Lower leg skin (tissue), 4 donors: ENCODE data around the gene SLC38A10. TPM values are rescaled to one million over a fixed set of nuclear protein-coding genes. Genes with fewer than 3 reads are reported as not detected.

Source experiments
- DNase-seq, 2 donors: peaks; one replicate each; pipeline ENCODE4 v3.0.0-alpha.2; 2019; ENCODE audit warnings: low spot score in 2 of 2
- H3K4me3 ChIP-seq: fragments of 200-600 bp; sonication (generic); 2 replicates; pipeline ENCODE4 v1.5.1; 2017; ENCODE audit warnings: mild to moderate bottlenecking, low read depth; ENCODE audit not compliant: poor library complexity, severe bottlenecking
- POLR2A ChIP-seq, 2 donors: fragments of 450-650 bp; IDR thresholded peaks; one replicate each; pipeline ENCODE4 v1.6.1; 2016 to 2017; ENCODE audit warnings: antibody characterized with exemption in 2 of 2, mild to moderate bottlenecking in 1 of 2, moderate library complexity in 1 of 2
- WGBS, 2 donors: methylation state at CpG; one replicate each; pipeline ENCODE4 v1.1.5; 2018; 5-methylcytosine and 5-hydroxymethylcytosine counted together
- intact Hi-C: fragments of 100-400 bp; cut with DNase I; formaldehyde crosslinking; loops from one replicate; pipeline ENCODE4 v1.15.0; 2023; ENCODE audit warnings: low total_unique reads
- total RNA-seq, 4 donors: library from RNA; depleted of rRNA; stranded (reverse); fragments of >200 nt; gene quantifications; one replicate each; pipeline ENCODE4 v1.1.0, GENCODE V29; 2016
- TF ChIP-seq, protein P1 (sequence below), 3 donors: fragments of 450-650 bp; IDR thresholded peaks; one replicate each; pipeline ENCODE4 v1.5.1; 2016; ENCODE audit warnings: antibody characterized with exemption in 3 of 3, mild to moderate bottlenecking in 3 of 3, moderate library complexity in 2 of 3

The SLC38A10 gene
- total RNA-seq, 4 donors from 2014 or later = 47.5 to 100 (median 73.3) TPM

DNA sequence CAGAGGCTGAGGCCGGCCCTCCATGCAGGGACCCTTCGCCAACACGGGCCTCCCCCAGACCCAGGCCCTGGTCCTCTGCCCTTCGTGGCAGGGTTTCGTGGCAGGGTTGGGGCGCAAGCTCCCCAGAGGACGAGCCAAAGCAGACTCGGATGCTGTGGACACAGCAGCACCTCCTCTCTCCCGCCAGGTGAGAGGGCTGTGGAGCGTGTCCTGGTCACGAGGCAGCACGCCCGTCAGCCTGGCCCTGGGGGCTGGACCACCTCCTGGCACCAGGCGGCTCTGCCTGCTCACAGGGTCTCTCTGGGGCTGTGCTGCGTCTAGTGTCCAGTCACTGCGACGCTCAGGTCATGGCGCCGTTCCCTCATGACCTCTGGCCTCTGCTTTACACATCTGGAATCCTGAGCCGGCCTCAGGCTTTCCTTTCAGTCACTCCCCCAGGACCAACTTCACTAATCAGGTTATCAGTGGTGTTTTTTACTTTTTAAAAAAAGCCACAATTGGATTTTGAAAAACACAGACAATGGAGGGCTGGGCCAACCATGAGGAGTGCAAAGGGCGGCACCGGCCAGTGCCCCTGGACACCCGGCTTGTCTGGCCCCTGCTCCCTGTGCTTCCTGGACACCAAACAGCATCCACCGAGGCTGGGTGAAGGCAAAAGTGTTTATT lies 50.6 kb downstream of the SLC38A10 start:
- 76 to 77% methylated on average over 17 to 24 of the region's 24 CpGs for WGBS, 2 donors
- no peak for DNase-seq
- no peak overlapping the region for H3K4me3 ChIP-seq
- no peak for TF ChIP-seq POLR2A (IDR thresholded peaks at IDR 0.05)
- TF ChIP-seq, protein P1, sequence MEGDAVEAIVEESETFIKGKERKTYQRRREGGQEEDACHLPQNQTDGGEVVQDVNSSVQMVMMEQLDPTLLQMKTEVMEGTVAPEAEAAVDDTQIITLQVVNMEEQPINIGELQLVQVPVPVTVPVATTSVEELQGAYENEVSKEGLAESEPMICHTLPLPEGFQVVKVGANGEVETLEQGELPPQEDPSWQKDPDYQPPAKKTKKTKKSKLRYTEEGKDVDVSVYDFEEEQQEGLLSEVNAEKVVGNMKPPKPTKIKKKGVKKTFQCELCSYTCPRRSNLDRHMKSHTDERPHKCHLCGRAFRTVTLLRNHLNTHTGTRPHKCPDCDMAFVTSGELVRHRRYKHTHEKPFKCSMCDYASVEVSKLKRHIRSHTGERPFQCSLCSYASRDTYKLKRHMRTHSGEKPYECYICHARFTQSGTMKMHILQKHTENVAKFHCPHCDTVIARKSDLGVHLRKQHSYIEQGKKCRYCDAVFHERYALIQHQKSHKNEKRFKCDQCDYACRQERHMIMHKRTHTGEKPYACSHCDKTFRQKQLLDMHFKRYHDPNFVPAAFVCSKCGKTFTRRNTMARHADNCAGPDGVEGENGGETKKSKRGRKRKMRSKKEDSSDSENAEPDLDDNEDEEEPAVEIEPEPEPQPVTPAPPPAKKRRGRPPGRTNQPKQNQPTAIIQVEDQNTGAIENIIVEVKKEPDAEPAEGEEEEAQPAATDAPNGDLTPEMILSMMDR (IDR thresholded peaks at IDR 0.05) = no peak
- intact Hi-C loops = no loop called here

DNA sequence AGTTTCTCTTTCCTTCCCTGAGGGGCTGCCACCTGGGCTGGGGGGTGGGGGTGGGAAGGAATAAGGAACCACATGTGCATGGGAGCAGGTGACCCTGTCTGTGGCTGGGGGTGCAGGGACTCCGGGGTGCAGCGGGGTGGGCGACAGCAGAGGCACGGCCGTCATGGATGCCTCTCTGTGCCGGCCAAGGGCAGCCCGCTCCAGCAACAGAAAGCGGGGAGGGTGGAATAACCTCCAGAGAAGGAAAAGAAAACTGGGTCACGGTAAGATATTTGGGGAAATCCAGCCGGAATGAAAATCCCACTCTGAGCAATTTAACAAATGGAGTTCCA lies 51.8 kb downstream of the SLC38A10 start:
- no peak overlapping the region for H3K4me3 ChIP-seq
- WGBS, 2 donors = 75 to 84% methylated on average over 10 of the region's 10 CpGs
- intact Hi-C loops = no loop called here
- no peak for TF ChIP-seq POLR2A (IDR thresholded peaks at IDR 0.05)
- DNase-seq = no peak

DNA sequence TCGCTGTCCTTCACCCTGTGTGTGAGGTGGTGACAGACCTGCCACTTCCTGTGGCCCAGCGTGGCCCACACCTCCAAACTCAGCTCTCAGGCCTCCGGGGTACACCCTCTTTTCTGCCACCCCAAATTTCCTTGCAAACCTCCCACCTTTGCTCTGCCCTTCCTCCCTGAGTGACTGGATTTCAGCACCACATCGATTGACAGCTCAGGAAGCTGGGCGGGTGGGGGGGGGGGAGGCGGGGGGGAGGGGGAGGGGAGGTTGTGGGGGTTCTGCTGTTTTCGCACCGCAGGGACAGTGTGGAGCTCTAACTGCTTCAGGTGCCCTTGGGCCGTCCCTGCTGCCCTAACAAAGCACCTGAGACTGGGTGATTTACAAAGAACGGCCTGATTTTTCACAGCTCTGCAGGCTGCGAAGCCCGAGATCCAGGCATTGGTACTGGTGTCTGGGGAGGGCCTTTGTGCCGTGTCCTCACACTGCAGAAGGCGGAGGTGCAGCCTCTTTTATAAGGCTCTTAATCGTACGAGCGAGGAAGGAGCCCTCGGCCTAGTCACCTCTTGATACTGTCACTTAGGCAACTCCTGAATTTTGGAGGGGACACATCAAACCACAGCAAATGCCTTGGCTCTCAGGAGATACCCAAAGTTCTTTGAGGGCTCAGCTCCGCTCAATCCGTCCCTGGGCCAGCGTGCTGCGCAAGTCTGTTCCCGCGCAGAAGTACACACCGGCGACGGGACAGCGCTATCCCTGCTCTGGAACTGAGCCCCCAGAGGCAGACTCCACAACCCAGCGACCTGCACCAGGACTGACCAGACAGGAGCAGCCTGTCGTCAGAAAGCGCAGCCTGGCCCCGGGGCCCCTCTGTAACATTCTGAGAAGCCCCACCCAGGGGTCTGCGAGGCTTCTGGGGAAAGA lies 52.4 kb downstream of the SLC38A10 start:
- intact Hi-C loops = no loop called here
- WGBS, 2 donors = 81 to 82% methylated on average over 33 of the region's 33 CpGs
- TF ChIP-seq POLR2A (IDR thresholded peaks at IDR 0.05) = no peak
- TF ChIP-seq, protein P1 (IDR thresholded peaks at IDR 0.05) = no peak

DNA sequence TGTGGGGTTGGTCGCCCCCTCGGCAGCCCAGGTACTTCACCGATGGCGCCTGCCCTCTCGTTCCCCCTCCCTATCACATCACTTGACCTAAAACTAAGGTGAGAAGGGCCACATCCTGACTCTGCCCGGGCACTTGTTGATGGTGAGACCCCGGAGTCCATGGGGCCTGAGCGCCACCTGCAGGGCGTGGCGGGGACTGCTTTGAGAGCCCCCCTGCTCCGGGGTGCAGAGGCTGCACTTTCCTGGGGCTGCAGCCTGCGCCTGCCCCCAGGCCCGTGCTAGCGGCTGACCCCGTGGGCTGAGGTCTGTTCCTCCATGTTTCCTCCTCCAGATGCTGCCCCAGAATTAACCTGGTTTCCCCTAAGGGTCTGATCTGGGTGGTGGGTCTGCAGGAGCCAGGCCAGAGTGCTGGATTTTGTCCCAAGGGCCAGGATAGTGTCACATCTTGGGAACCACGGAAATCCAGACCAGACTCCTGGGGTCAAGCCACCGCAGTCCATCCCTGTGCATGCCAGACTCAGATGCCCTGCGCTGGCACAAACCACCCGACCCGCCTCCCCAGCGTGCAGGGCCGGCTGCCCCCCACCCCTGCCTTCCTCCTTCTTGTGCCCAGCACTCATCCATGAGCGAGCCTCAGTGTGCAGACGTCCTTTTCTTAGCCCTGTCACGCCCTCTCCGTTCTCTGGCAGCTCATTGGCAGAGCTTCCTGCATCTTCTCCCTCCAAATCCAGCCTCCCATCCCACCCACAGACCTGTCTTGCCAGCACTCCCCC lies 53.3 kb downstream of the SLC38A10 start:
- intact Hi-C loops = no loop called here
- no peak for DNase-seq
- 59 to 60% methylated on average over 11 to 13 of the region's 26 CpGs for WGBS, 2 donors
- TF ChIP-seq, protein P1 (IDR thresholded peaks at IDR 0.05) = no peak
- no peak for TF ChIP-seq POLR2A (IDR thresholded peaks at IDR 0.05)
- H3K4me3 ChIP-seq = no peak overlapping the region

More for the DNA sequence above, 52.4 kb downstream of the SLC38A10 start:
- H3K4me3 ChIP-seq = no peak overlapping the region
- no peak for DNase-seq

DNA sequence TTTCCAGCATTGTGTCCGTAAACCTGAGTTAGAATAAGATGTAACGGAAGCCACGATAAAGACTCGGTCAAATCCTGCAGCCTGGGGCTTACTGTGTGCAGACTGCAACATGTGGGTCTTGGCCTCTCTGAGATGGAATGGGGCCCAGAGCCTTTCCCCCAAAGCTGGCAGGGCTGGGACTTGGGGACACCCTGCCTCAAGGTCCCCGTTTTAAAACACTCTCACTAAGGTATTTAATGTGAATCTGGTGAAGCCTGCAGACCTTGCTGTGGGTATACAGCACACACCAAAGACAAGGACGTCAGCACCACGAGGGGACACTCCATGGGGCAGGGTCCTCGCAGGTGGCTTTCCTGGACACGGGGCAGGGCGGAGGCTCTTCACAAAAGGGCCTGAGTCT lies 53.9 kb downstream of the SLC38A10 start:
- TF ChIP-seq POLR2A (IDR thresholded peaks at IDR 0.05) = no peak
- WGBS, 2 donors = 79 to 82% methylated on average over 5 to 10 of the region's 10 CpGs
- no peak for DNase-seq
- no peak overlapping the region for H3K4me3 ChIP-seq
- intact Hi-C loops = no loop called here

DNA sequence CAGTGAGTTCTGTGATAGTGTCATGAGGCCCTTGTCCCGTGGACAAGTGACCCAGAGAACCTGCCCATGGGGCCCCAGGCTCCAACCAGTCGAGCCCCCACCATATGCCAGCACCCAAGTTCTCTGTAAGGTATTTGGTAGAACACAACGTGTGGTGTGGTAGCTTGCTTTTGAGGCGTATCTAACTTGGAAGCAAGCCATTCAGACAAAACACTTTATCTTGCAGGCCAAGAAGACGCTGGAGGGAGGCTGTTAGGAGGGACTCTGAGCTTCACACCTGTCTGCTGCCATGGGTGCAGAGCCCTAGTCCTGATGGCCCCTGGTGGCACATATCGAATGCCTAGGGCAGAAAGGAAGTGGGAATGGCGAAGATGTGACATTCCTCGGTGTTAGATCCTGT lies 54.3 kb downstream of the SLC38A10 start:
- 60 to 62% methylated on average over 8 of the region's 8 CpGs for WGBS, 2 donors
- intact Hi-C loops = no loop called here
- DNase-seq = no peak
- no peak overlapping the region for H3K4me3 ChIP-seq
- TF ChIP-seq, protein P1 (IDR thresholded peaks at IDR 0.05) = no peak
- TF ChIP-seq POLR2A (IDR thresholded peaks at IDR 0.05) = no peak
